SH-SY5Y (cell line): Measurements from ENCODE around the gene DNAAF2.

Experiments
- GATA2 ChIP-seq: IDR thresholded peaks from 2 replicates; pipeline ENCODE4 v1.6.1; 2011; ENCODE audit warnings: mild to moderate bottlenecking, low read depth, low read length
- GATA3 ChIP-seq: IDR thresholded peaks from 2 replicates; pipeline ENCODE4 v1.6.1; 2011; ENCODE audit warnings: low read depth, mild to moderate bottlenecking, low read length, moderate library complexity

DNA sequence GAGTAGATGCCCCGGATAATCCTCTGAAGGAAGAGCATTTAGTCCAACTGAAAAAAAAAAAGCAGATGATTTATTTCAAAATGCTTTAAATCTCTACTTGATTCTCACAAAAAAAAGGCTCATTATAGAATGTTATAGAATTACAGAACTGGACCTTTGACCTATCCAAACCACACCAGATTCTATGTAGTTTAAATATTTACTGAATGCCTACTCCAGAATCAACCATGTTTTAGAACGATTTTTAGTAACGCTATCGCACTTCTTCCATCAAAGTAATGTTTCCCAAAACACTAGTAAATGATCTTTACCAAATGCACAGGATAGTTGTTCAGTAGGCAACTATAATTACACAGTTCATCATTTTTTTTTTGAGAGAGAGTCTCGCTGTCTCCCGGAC, 51.4 kb downstream of the DNAAF2 start:
- TF ChIP-seq GATA2 (no peak), GATA3 (no peak)
